Measurements from ENCODE around the gene IL10RB. TPM values are rescaled to one million over a fixed set of nuclear protein-coding genes. Genes with fewer than 3 reads are reported as not detected.

The IL10RB gene
- polyA plus RNA-seq, 2 of the 4 experiments (the other 2 are of a cell fraction) = 17.0 to 31.9 TPM

DNA sequence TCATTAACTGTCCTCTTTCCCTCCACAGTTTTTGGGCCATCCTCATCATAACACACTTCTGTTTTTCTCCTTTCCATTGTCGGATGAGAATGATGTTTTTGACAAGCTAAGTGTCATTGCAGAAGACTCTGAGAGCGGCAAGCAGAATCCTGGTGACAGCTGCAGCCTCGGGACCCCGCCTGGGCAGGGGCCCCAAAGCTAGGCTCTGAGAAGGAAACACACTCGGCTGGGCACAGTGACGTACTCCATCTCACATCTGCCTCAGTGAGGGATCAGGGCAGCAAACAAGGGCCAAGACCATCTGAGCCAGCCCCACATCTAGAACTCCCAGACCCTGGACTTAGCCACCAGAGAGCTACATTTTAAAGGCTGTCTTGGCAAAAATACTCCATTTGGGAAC lies 30.0 kb downstream of the IL10RB start:
- no peak overlapping the region for H3K4me3 ChIP-seq
- DNase-seq (ENCODE audit: low read depth in 1 of 2, low spot score in 1 of 2) (no peak), FAIRE-seq (no peak), ATAC-seq (no peak)
- no peak overlapping the region for H3K4me2 ChIP-seq
- 89% methylated on average over 6 of the region's 6 CpGs for WGBS (ENCODE audit: missing lambda C conversion rate)
- POLR2A ChIA-PET = no interaction called here
- CTCF ChIA-PET = interaction anchor here (0.7 to 0.8 kb wide), 2 partner anchors 29 to 608 kb away, joined by 3 read pairs; partner anchors contain the start of gene IFNAR1
- no peaks in the 10 kb centered on the region for H3K9me3 ChIP-seq
- no peak overlapping the region for H3K27ac ChIP-seq
- no peaks in the 10 kb centered on the region for H3K4me1 ChIP-seq
- no peak for TF ChIP-seq MAZ (IDR thresholded peaks at IDR 0.05; ENCODE audit: borderline replicate concordance, low read depth, low read length)

DNA sequence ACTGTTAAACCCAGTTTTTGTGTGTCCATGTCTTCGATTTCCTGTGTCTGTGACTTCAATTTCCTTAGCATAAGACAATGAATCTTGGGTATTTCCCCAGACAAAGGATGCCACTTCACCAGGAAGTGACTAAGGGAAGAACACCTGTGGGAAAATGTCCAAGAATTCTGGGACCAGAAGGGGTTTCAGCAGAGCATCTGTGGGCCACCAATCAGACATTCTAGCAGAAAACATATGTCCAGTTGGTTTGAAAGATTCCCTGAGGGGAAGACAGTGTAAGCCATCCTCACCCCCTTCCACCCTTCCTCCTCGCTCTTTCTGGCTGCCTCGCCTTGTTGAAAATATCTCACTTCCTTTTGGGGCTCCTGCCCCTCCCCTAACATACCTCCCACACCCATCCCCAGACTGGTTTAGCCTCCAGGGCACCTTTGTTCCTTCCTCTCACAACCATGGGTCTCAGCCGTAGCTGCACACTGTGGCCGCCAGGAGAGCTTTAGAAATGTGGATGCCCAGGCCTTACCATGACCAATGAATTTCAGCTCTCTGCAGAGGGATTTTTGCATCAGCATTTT lies 33.1 kb downstream of the IL10RB start:
- no peak for TF ChIP-seq ZNF302 (CRISPR knock-in tag; IDR thresholded peaks at IDR 0.05)
- TF ChIP-seq POLR2AphosphoS2 (conservative IDR thresholded peaks at IDR 0.05; ENCODE audit: low read length) = no peak
- TF ChIP-seq HEYL (CRISPR knock-in tag; IDR thresholded peaks at IDR 0.05) = no peak
- TF ChIP-seq ZSCAN20 (CRISPR knock-in tag; IDR thresholded peaks at IDR 0.05) = no peak
- TF ChIP-seq POLR2A (IDR thresholded peaks at IDR 0.05; ENCODE audit: low read length) = no peak
- no peak for TF ChIP-seq NPAS2 (CRISPR knock-in tag; IDR thresholded peaks at IDR 0.05; ENCODE audit: borderline replicate concordance)
- no peak for TF ChIP-seq ESRRA (IDR thresholded peaks at IDR 0.05; ENCODE audit: borderline replicate concordance, low read length)
- TF ChIP-seq SMC3 (IDR thresholded peaks at IDR 0.05) = no peak
- TF ChIP-seq RNF2 (IDR thresholded peaks at IDR 0.05; ENCODE audit: borderline replicate concordance, low read depth) = no peak
- TF ChIP-seq TFCP2L1 (CRISPR knock-in tag; IDR thresholded peaks at IDR 0.05) = no peak
- TF ChIP-seq NR3C1 (IDR thresholded peaks at IDR 0.05) = no peak
- TF ChIP-seq, protein P1, sequence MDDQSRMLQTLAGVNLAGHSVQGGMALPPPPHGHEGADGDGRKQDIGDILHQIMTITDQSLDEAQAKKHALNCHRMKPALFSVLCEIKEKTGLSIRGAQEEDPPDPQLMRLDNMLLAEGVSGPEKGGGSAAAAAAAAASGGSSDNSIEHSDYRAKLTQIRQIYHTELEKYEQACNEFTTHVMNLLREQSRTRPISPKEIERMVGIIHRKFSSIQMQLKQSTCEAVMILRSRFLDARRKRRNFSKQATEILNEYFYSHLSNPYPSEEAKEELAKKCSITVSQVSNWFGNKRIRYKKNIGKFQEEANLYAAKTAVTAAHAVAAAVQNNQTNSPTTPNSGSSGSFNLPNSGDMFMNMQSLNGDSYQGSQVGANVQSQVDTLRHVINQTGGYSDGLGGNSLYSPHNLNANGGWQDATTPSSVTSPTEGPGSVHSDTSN (IDR thresholded peaks at IDR 0.05) = no peak
- TF ChIP-seq HOXB13 (CRISPR knock-in tag; IDR thresholded peaks at IDR 0.05; ENCODE audit: low read depth) = no peak
- TF ChIP-seq BHLHE40 (IDR thresholded peaks at IDR 0.05; ENCODE audit: low read depth, low read length) = no peak
- TF ChIP-seq TP53 (CRISPR knock-in tag; IDR thresholded peaks at IDR 0.05) = no peak
- no peak for TF ChIP-seq ZC3H11A (IDR thresholded peaks at IDR 0.05)
- TF ChIP-seq CBX2 (IDR thresholded peaks at IDR 0.05; ENCODE audit: borderline replicate concordance, low read depth) = no peak
- peak in 1 of 2 experiments; percentile 54; a peak in 2 of 6 replicates for ATAC-seq
- WGBS (ENCODE audit: missing lambda C conversion rate) = 55% methylated on average over 5 of the region's 5 CpGs
- no peak overlapping the region for H3K4me3 ChIP-seq
- no peak overlapping the region for H3K4me2 ChIP-seq
- no peak for DNase-seq (ENCODE audit: low read depth in 1 of 2, low spot score in 1 of 2)
- no peak for FAIRE-seq
- ChIA-PET CTCF (interaction anchor here (1.2 kb wide), 1 partner anchor 15 kb away, joined by 5 read pairs; no protein-coding TSS in a partner anchor), POLR2A (interaction anchor here (0.9 kb wide), 1 partner anchor 26 kb away, joined by 3 read pairs; the partner anchor contains the start of gene IFNAR1)
- no peak overlapping the region for H3K27ac ChIP-seq
- H3K9me3 ChIP-seq = no peaks in the 10 kb centered on the region
- no peaks in the 10 kb centered on the region for H3K4me1 ChIP-seq

GRCh38 chr21:33300701-33301631 lies 34.8 kb downstream of the IL10RB start:
- ChIA-PET POLR2A (no interaction called here), CTCF (interaction anchor here (1.2 kb wide), 1 partner anchor 13 kb away, joined by 5 read pairs; no protein-coding TSS in a partner anchor)
- TF ChIP-seq EHF (CRISPR knock-in tag; IDR thresholded peaks at IDR 0.05) = no peak
- no peak for TF ChIP-seq HES2 (IDR thresholded peaks at IDR 0.05)
- H3K27ac ChIP-seq = no peak overlapping the region
- DNase-seq (ENCODE audit: low read depth in 1 of 2, low spot score in 1 of 2) (no peak), FAIRE-seq (no peak), ATAC-seq (no peak)
- H3K4me1 ChIP-seq = no peaks in the 10 kb centered on the region
- no peak overlapping the region for H3K4me2 ChIP-seq
- no peak overlapping the region for H3K4me3 ChIP-seq
- 81% methylated on average over 10 of the region's 10 CpGs for WGBS (ENCODE audit: missing lambda C conversion rate)
- no peaks in the 10 kb centered on the region for H3K9me3 ChIP-seq

Measured in A549 (cell line).